Spleen (tissue), 11 donors: ENCODE results near the gene KATNAL2. TPM values are rescaled to one million over a fixed set of nuclear protein-coding genes. Genes with fewer than 3 reads are reported as not detected.
A peak's percentile ranks its signal among the peaks of the same experiment; 100 is the strongest.
"Not testable (repeated sequence)": the region's sequence is repeated elsewhere in the genome, so short reads cannot be mapped to it uniquely, and the experiment has no call there.

Experiments used
- DNase-seq: peaks from one replicate; pipeline ENCODE4 v3.0.0-alpha.2; 2020
- H3K27ac ChIP-seq, 8 donors: fragments of 200-600 bp; sonication (generic) in 7 of 8; 1 replicate in 4 of 8; 2 replicates in 4 of 8; pipeline versions ENCODE4 v1.5.0 to v1.8.0; 2016 to 2021; ENCODE audit warnings: inconsistent platforms in 4 of 8, mild to moderate bottlenecking in 4 of 8, moderate library complexity in 1 of 8
- H3K27me3 ChIP-seq, 7 donors: fragments of 200-600 bp; sonication (generic) in 6 of 7; replicated peaks in 1 of 7; 1 replicate in 4 of 7; 2 replicates in 3 of 7; pipeline versions ENCODE4 v1.5.0 to v1.8.0; 2016 to 2021; ENCODE audit warnings: inconsistent platforms in 3 of 7, mild to moderate bottlenecking in 1 of 7
- H3K36me3 ChIP-seq, 6 donors: fragments of 200-600 bp; sonication (generic) in 5 of 6; 1 replicate in 4 of 6; 2 replicates in 2 of 6; pipeline versions ENCODE4 v1.5.0 to v1.8.0; 2016 to 2021; ENCODE audit warnings: inconsistent platforms in 2 of 6
- H3K4me1 ChIP-seq, 6 donors: fragments of 200-600 bp; sonication (generic) in 5 of 6; 1 replicate in 3 of 6; 2 replicates in 3 of 6; pipeline versions ENCODE4 v1.5.0 to v1.8.0; 2016 to 2021; ENCODE audit warnings: inconsistent platforms in 3 of 6
- H3K4me3 ChIP-seq, 8 donors: fragments of 200-600 bp; sonication (generic) in 7 of 8; 1 replicate in 4 of 8; 2 replicates in 4 of 8; pipeline versions ENCODE4 v1.5.0 to v1.8.0; 2016 to 2021; ENCODE audit warnings: inconsistent platforms in 4 of 8, mild to moderate bottlenecking in 4 of 8, moderate library complexity in 2 of 8
- H3K9me3 ChIP-seq, 8 donors: fragments of 200-600 bp; sonication (generic) in 7 of 8; 1 replicate in 4 of 8; 2 replicates in 4 of 8; pipeline versions ENCODE4 v1.5.0 to v1.8.0; 2016 to 2021; ENCODE audit warnings: inconsistent platforms in 4 of 8
- CTCF ChIP-seq, 11 experiments: fragments of 200-600 bp in 7 of 11; fragments of 450-650 bp in 4 of 11; sonication (generic) in 4 of 11; IDR thresholded peaks in 8 of 11; conservative IDR thresholded peaks in 3 of 11; 1 replicate in 7 of 11; 2 replicates in 4 of 11; pipeline versions ENCODE4 v1.4.0 to v1.8.0; 2016 to 2021; ENCODE audit warnings: antibody characterized with exemption in 11 of 11, inconsistent platforms in 4 of 11, mild to moderate bottlenecking in 1 of 11
- POLR2A ChIP-seq, 3 donors: fragments of 450-650 bp; IDR thresholded peaks; one replicate each; pipeline ENCODE4 v1.5.1; 2017; ENCODE audit warnings: antibody characterized with exemption in 3 of 3, mild to moderate bottlenecking in 1 of 3
- POLR2AphosphoS5 ChIP-seq, 3 donors: sonication (generic); formaldehyde crosslinking; IDR thresholded peaks; one replicate each; pipeline ENCODE4 v1.5.1; 2017; ENCODE audit warnings: antibody characterized with exemption in 3 of 3
- WGBS, 5 donors: extraction: QIAGEN DNeasy Blood & Tissue Kit in 3 of 5; methylation state at CpG; one replicate each; pipeline versions ENCODE4 v1.1.5 to v1.1.7; 2013 to 2018; 5-methylcytosine and 5-hydroxymethylcytosine counted together
- intact Hi-C: fragments of 100-400 bp; cut with DNase I; formaldehyde crosslinking; loops from one replicate; pipeline ENCODE4 v1.15.0; 2023; ENCODE audit warnings: low total_unique reads
- polyA plus RNA-seq, 3 donors: library from polyadenylated mRNA; stranded (reverse); fragments of 200-250 nt; gene quantifications; one replicate each; pipeline ENCODE4 v1.2.1, GENCODE V29; 2013
- total RNA-seq, 7 donors: library from RNA; depleted of rRNA in 3 of 7; stranded (reverse); fragments of >200 nt in 3 of 7; fragmentation: NEBNext Ultra II Directional in 4 of 7; extraction: Animal tissue kit (Norgen Biotek cat#: 25700) in 4 of 7; gene quantifications; one replicate each; pipeline versions ENCODE4 v1.1.0 to v1.2.1, GENCODE V29; 2016 to 2021
- donor health status: healthy with polysubstance abuse.
- donor health status: DM: no; HTN: no; CAD: no; lungs with moderate emphysema.
- donor health status: DM: no; HTN: no; CAD: no.
- donor health status: Bipolar disorder and iron deficiency.
- donor health status: healthy.
- donor health status: DM: no; HTN: no; CAD: no.
- donor health status: DM: yes; HTN: yes; CAD: no.

The KATNAL2 gene
- total and polyA plus RNA-seq, 10 donors = 1.5 to 10.0 (median 3.2) TPM

- Histone ChIP-seq H3K9me3 (no peaks in the 10 kb centered on the region), H3K4me3 (peak overlapping the region; percentile 51 to 83 (median 62)), H3K4me1 (peaks cover 0 to 14% (median 0%) of the 10 kb centered on the region in 6 donors), H3K36me3 (no peaks in the 10 kb centered on the region), H3K27me3 (peaks cover 0 to 17% (median 0%) of the 10 kb centered on the region in 7 donors), H3K27ac (no peak overlapping the region)
- peak; percentile 87 for DNase-seq
- TF ChIP-seq CTCF (IDR thresholded peaks at IDR 0.05 in 8 of 11, conservative IDR thresholded peaks at IDR 0.05 in 3 of 11) = no peak
- peak in 1 of 3 donors; percentile 39 for TF ChIP-seq POLR2AphosphoS5 (IDR thresholded peaks at IDR 0.05)
- 0 to 1% (median 0%) methylated on average over 32 of the region's 32 CpGs for WGBS, 5 donors
- intact Hi-C loops = no loop called here
Measured at GRCh38 chr18:46946656-46947282, 29.4 kb downstream of the KATNAL2 start.

- intact Hi-C loops = no loop called here
- Histone ChIP-seq H3K27ac (no peak overlapping the region), H3K4me3 (no peak overlapping the region), H3K27me3 (peaks cover 0 to 17% (median 0%) of the 10 kb centered on the region in 7 donors), H3K36me3 (no peaks in the 10 kb centered on the region), H3K9me3 (no peaks in the 10 kb centered on the region), H3K4me1 (peaks cover 0 to 14% (median 0%) of the 10 kb centered on the region in 6 donors)
- no peak for DNase-seq
- 61 to 72% (median 65%) methylated on average over 5 of the region's 5 CpGs for WGBS, 5 donors
- peak in 4 of 11 experiments; percentile 15 to 29 (median 26) for TF ChIP-seq CTCF (IDR thresholded peaks at IDR 0.05 in 8 of 11, conservative IDR thresholded peaks at IDR 0.05 in 3 of 11)
- TF ChIP-seq POLR2A (IDR thresholded peaks at IDR 0.05) = no peak
Measured at GRCh38 chr18:46950064-46950656, 32.8 kb downstream of the KATNAL2 start.

GRCh38 chr18:46953195-46953594, 35.8 kb downstream of the KATNAL2 start:
- H3K27me3 ChIP-seq = peaks cover 0 to 4% (median 0%) of the 10 kb centered on the region in 7 donors
- 54 to 78% (median 62%) methylated on average over 5 of the region's 5 CpGs for WGBS, 5 donors
- intact Hi-C loops = no loop called here
- TF ChIP-seq POLR2A (IDR thresholded peaks at IDR 0.05) (no peak), POLR2AphosphoS5 (IDR thresholded peaks at IDR 0.05) (no peak), CTCF (IDR thresholded peaks at IDR 0.05 in 8 of 11, conservative IDR thresholded peaks at IDR 0.05 in 3 of 11) (no peak)
- H3K4me1 ChIP-seq = no peaks in the 10 kb centered on the region
- no peaks in the 10 kb centered on the region for H3K9me3 ChIP-seq
- no peaks in the 10 kb centered on the region for H3K36me3 ChIP-seq
- no peak for DNase-seq
- no peak overlapping the region for H3K4me3 ChIP-seq
- no peak overlapping the region for H3K27ac ChIP-seq

- peaks cover 0 to 14% (median 7%) of the 10 kb centered on the region in 8 donors for H3K9me3 ChIP-seq
- DNase-seq = no peak
- no peak overlapping the region for H3K4me3 ChIP-seq
- TF ChIP-seq POLR2AphosphoS5 (IDR thresholded peaks at IDR 0.05) = no peak
- TF ChIP-seq CTCF (IDR thresholded peaks at IDR 0.05 in 8 of 11, conservative IDR thresholded peaks at IDR 0.05 in 3 of 11) = no peak
- no peak for TF ChIP-seq POLR2A (IDR thresholded peaks at IDR 0.05)
- WGBS, 5 donors = 90 to 95% (median 93%) methylated on average over 4 of the region's 4 CpGs
- no peaks in the 10 kb centered on the region for H3K36me3 ChIP-seq
- H3K27ac ChIP-seq = no peak overlapping the region
- H3K27me3 ChIP-seq = no peaks in the 10 kb centered on the region
- intact Hi-C loops = no loop called here
- no peaks in the 10 kb centered on the region for H3K4me1 ChIP-seq
Measured at GRCh38 chr18:46958209-46958608, 40.8 kb downstream of the KATNAL2 start.

- peaks cover 0 to 24% (median 7%) of the 10 kb centered on the region in 8 donors for H3K9me3 ChIP-seq
- intact Hi-C loops, DNase-seq, H3K4me1 ChIP-seq, H3K27me3 ChIP-seq, H3K36me3 ChIP-seq, H3K4me3 ChIP-seq, H3K27ac ChIP-seq: not testable (repeated sequence)
- 95% methylated on average over 6 of the region's 79 CpGs; no CpG with 5 or more reads in 4 of the 5 donors for WGBS, 5 donors
Measured at GRCh38 chr18:46963656-46964578, 46.5 kb downstream of the KATNAL2 start.
